ENCODE results near the gene LRRC7. TPM values are rescaled to one million over a fixed set of nuclear protein-coding genes. Genes with fewer than 3 reads are reported as not detected.
A peak's percentile ranks its signal among the peaks of the same experiment; 100 is the strongest.

LRRC7 gene
- total and polyA plus RNA-seq, 11 donors = 0.25 to 4.1 (median 0.49) TPM; not detected in 1

GRCh38 chr1:69898403-69898947 is 330.8 kb downstream of the LRRC7 start:
- H3K4me3 ChIP-seq = no peak overlapping the region
- no peak overlapping the region for H3K27ac ChIP-seq
- no peaks in the 10 kb centered on the region for H3K4me1 ChIP-seq
- DNase-seq = no peak
- H3K9me3 ChIP-seq = no peaks in the 10 kb centered on the region
- peaks cover 0 to 3% (median 0%) of the 10 kb centered on the region in 9 donors for H3K27me3 ChIP-seq
- intact Hi-C loops (cut with DNase I) = no loop called here
- no peak for ATAC-seq
- 60 to 77% (median 70%) methylated on average over 5 of the region's 5 CpGs for WGBS, 4 donors
- no peak for TF ChIP-seq POLR2A (IDR thresholded peaks at IDR 0.05)
- no peak for TF ChIP-seq CTCF (IDR thresholded peaks at IDR 0.05)
- H3K36me3 ChIP-seq = no peaks in the 10 kb centered on the region

GRCh38 chr1:69911301-69911801 is 343.6 kb downstream of the LRRC7 start:
- ATAC-seq = peak in 2 of 4 donors; percentile 42 to 83
- H3K36me3 ChIP-seq = no peaks in the 10 kb centered on the region
- WGBS, 4 donors = 43 to 58% (median 50%) methylated on average over 1 of the region's 1 CpG
- H3K27me3 ChIP-seq = no peaks in the 10 kb centered on the region
- peaks cover 0 to 3% (median 0%) of the 10 kb centered on the region in 12 donors for H3K9me3 ChIP-seq
- no peak for TF ChIP-seq CTCF (IDR thresholded peaks at IDR 0.05)
- TF ChIP-seq POLR2A (IDR thresholded peaks at IDR 0.05) = no peak
- intact Hi-C loops (cut with DNase I) = no loop called here
- H3K27ac ChIP-seq = no peak overlapping the region
- H3K4me1 ChIP-seq = peaks cover 0 to 15% (median 1%) of the 10 kb centered on the region in 12 donors
- H3K4me3 ChIP-seq = no peak overlapping the region
- no peak for DNase-seq

GRCh38 chr1:69913977-69914376 is 346.3 kb downstream of the LRRC7 start:
- H3K36me3 ChIP-seq = no peaks in the 10 kb centered on the region
- TF ChIP-seq POLR2A (IDR thresholded peaks at IDR 0.05) = no peak
- 48 to 62% (median 53%) methylated on average over 1 of the region's 1 CpG for WGBS, 4 donors
- peak in 2 of 4 donors; percentile 34 to 36 for ATAC-seq
- peak overlapping the region in 3 of 12 donors; percentile 2 to 36 (median 23) for H3K27ac ChIP-seq
- intact Hi-C loops (cut with DNase I) = no loop called here
- H3K4me1 ChIP-seq = peaks cover 0 to 15% (median 1%) of the 10 kb centered on the region in 12 donors
- DNase-seq = peak in 1 of 5 donors; percentile 19
- no peaks in the 10 kb centered on the region for H3K27me3 ChIP-seq
- peaks cover 0 to 4% (median 0%) of the 10 kb centered on the region in 12 donors for H3K9me3 ChIP-seq
- H3K4me3 ChIP-seq = no peak overlapping the region

- no peak for TF ChIP-seq CTCF (IDR thresholded peaks at IDR 0.05)
- TF ChIP-seq POLR2A (IDR thresholded peaks at IDR 0.05) = no peak
- peak overlapping the region in 8 of 12 donors; percentile 3 to 52 (median 26) for H3K27ac ChIP-seq
- intact Hi-C loops (cut with DNase I) = no loop called here
- peaks cover 0 to 4% (median 0%) of the 10 kb centered on the region in 12 donors for H3K9me3 ChIP-seq
- ATAC-seq (peak in 1 of 4 donors; percentile 32), DNase-seq (no peak)
- H3K4me1 ChIP-seq = peaks cover 0 to 15% (median 1%) of the 10 kb centered on the region in 12 donors
- WGBS, 4 donors = 47 to 58% (median 52%) methylated on average over 5 of the region's 5 CpGs
- H3K27me3 ChIP-seq = no peaks in the 10 kb centered on the region
- H3K4me3 ChIP-seq = no peak overlapping the region
- H3K36me3 ChIP-seq = no peaks in the 10 kb centered on the region
Observed at GRCh38 chr1:69914976-69915765, 347.4 kb downstream of the LRRC7 start.
